CD4-positive, alpha-beta T cell treated with Interferon gamma for 1 hour (primary cell): ENCODE measurements around the gene SKIC3.

Source experiments
- DNase-seq: peaks from one replicate; pipeline ENCODE4 v3.0.0-alpha.2; 2020

SKIC3 gene

DNA sequence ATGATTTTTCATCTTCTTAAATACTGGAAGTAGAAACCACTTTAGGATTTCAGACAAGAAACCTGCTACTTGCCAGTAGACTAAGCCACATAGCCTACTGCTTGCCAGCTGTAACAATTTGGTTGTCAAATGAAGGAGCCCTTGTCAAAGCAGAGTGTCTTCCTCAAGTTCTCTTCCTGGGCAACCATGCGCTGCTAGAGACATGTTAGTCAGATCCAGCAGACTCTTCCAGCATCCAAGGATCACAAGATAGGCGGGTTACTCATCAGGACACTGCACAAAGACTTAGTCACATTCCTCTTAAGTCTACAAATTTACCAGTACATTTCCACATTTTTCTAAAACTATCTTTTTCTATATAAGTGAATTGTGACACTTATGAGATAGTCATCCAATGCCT is 24.4 kb downstream of the SKIC3 start:
- no peak for DNase-seq

DNA sequence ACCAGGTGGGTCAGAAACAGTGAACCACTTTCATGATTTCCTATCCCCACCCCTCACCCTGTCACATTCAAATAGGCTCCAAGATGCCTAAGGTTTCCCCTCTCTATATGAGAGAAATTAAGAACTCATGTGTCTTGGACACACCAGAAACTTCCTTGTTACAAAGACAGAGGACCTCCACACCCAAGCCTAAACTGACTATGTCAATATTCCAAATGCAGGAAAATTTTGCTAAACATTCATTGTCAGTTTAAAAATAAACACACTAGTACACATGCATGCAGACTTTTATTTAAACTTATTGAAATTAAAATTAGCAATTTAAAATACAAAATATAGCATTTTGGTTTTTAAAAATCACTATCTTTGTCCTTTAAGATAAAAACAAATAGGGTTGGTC is 26.2 kb downstream of the SKIC3 start:
- no peak for DNase-seq

DNA sequence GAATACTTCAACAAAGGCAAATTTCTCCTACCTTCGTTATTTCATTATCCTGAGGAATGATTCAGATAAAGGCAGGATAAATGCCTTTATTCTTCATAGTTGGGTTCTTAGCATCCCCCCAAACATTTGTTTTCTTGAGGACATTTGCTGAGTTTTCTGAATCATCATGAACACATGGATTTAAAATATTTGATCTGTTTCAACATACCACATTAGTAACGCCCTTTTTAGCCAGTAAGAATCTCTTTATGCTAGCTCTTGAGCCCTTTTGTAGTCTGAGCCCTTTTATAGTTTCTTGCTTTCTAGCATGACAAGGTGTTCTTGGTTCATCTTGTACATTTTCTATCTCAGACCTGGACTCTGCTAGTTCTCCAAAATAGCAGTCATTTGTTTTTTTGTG is 27.9 kb downstream of the SKIC3 start:
- no peak for DNase-seq

DNA sequence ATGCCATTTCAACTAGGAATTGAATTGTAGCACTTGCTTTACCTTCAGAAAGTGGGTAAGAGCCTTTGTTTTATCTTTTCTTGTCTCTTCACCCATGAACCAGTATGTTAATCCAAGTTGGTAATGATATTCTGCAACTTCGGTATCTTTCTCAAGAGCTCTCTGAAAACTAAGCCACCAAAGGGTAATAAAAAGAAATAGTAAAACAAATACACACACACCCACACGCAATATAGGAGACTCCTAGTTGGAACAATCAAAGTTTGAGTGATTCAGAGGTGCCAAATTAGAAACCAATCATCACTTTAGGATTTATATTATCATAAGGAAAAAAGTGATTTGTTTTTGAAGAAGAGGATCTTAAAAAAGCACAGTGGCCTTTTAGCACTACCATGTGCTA is 30.4 kb downstream of the SKIC3 start:
- no peak for DNase-seq

DNA sequence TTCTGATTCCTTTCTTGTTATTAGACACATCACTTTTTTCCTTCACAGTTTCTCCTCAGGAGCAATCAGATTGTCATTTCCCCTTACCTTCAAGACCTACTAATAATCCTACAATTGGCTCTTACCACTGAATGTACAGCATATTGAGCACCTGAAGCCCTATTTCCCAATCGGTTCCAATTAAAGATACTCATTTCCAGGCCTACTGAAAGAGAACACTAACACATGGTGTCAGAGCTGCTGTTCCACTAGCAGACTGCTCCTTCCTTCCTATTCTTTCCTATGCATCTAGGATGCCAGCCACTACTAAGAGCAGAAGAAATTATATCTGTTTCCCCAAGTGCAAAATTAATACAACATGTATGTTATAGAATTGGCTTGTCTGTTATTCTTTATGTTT is 34.6 kb downstream of the SKIC3 start:
- DNase-seq, result no peak

DNA sequence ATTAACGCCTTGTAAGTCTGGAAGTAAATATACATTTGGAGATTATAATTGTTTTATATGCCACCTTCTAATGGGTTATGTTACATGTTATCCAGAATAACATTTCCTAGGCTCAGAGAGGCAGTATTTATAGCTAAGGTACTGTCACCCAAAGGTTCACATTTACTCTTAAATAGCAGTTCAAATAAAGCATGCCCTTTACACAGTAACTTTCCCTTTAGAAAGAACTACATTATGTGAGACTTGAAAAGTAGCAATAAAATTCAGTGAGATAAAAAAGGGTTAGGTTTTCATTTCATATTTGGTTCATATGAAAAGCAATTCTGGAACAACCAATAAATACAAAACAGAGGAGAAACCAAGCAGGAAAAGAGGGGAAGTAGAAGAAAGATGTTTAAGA is 35.1 kb downstream of the SKIC3 start:
- DNase-seq, result no peak

DNA sequence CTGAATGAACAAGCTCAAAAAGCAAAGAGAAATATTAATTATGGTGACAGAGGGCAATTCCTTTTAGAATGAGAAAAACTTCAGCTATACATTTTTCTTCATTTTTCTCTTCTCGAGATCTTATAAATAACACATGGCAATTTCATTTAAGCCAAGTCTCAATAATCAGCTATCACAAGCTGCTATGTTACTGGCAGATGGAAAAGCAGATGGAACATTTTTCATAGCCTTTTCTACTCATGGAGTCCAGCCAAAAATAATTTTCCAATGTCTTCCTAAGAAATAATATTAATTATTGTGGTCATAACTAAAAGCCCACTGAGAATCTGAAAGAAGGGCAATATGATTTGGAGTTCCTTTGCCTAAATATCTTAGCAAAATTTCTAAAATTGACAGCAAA is 35.6 kb downstream of the SKIC3 start:
- no peak for DNase-seq

DNA sequence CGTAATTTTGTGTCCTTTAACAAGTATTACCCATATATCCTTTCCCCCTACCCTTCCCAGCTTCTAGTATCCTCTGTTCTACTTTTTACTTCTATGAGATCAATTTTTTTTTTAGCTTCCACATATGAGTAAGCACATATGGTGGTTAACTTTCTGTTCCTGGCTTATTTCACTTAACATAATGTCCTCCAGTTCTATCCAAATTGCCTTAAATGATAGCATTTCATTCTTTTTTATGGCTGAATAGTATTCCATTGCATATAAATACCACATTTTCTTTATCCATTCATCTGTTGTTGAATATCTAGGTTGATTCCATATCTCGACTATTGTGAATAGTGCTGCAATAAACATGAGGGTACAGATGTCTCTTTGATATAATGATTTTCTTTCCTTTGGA is 36.4 kb downstream of the SKIC3 start:
- DNase-seq, result no peak

DNA sequence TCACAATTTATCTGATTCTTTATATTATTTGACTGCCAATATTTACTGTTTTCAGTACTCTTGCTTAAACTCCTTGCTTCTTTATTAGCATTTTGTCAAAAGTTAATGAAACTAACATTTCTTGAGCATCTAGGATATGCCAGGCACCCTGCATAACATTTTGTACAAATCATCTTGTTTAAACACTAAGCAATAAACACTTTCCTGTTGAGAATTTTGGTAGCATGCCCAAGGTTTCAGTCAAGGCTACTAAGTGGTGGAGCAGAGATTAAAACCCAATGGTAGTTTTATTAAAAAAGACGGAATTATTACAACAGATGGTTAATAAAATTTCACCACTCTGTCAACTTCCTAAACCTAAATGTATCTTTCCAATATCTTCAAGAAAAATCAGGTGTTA is 43.2 kb downstream of the SKIC3 start:
- no peak for DNase-seq

DNA sequence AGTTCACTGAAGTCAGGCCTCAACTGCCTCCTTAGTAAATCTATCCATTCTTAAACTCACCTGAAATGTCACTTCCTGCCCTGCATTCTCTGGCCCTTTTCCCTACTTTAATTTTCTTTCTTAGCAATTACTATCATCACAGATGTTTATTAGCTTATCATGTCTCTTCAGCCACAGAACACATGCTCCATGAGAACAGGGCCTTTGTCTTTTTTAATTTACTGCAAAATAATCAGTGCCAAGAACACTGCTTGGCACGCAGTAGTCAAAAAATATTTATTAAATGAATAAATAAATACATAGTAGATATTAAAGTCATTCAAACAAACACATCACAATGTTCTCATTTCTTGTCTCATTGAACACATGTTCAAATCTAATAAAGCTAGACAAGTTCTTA is 46.2 kb downstream of the SKIC3 start:
- DNase-seq, result no peak
